B cell (primary cell): ENCODE results near the gene ZSCAN2. TPM values are rescaled to one million over a fixed set of nuclear protein-coding genes. Genes with fewer than 3 reads are reported as not detected.

ENCODE experiments used
- ATAC-seq: fragments of 200-7000 bp; cut with Tn5 transposase; one replicate; pipeline ENCODE4 v1.10.0; 2021; ENCODE audit warnings: low read depth, mild to moderate bottlenecking, moderate number of reproducible peaks, moderate library complexity
- CTCF ChIA-PET: fragments of 350-600 bp; sonication (Branson Sonifier 250); formaldehyde crosslinking; loops from one replicate; lab custom pipeline; 2021; ENCODE audit warnings: antibody characterized with exemption, inconsistent platforms; lab: Charles Lee
- POLR2A ChIA-PET: fragments of 350-600 bp; sonication (Branson Sonifier 250); formaldehyde crosslinking; loops from one replicate; lab custom pipeline; 2021; ENCODE audit warnings: antibody characterized with exemption; lab: Charles Lee
- DNase-seq: peaks from one replicate; pipeline ENCODE4 v3.0.0; 2013
- H2AFZ ChIP-seq: 2 replicates; pipeline ENCODE4 v1.6.1; 2012; ENCODE audit warnings: mild to moderate bottlenecking, low read depth, low read length; ENCODE audit not compliant: insufficient read depth, poor library complexity, severe bottlenecking
- H3K27ac ChIP-seq, 2 donors: 1 replicate in 1 of 2; 2 replicates in 1 of 2; pipeline ENCODE4 v1.5.1; 2012 to 2013; ENCODE audit warnings: low read length in 2 of 2, mild to moderate bottlenecking in 2 of 2, moderate library complexity in 1 of 2
- H3K27me3 ChIP-seq, 4 experiments: fragments of 200-600 bp in 1 of 4; sonication (generic) in 1 of 4; replicated peaks in 1 of 4; 1 replicate in 2 of 4; 2 replicates in 2 of 4; pipeline versions ENCODE4 v1.6.1 to v1.7.0; 2013 to 2016; ENCODE audit warnings: low read length in 3 of 4, mild to moderate bottlenecking in 2 of 4, mixed read lengths in 1 of 4, moderate library complexity in 1 of 4; ENCODE audit not compliant: insufficient read depth in 4 of 4, control insufficient read depth in 3 of 4; ENCODE audit errors: control extremely low read depth in 1 of 4
- H3K36me3 ChIP-seq, 2 experiments: replicated peaks in 1 of 2; 1 replicate in 1 of 2; 2 replicates in 1 of 2; pipeline versions ENCODE4 v1.6.1 to v1.7.1; 2013; ENCODE audit warnings: low read length in 1 of 2; ENCODE audit not compliant: insufficient read depth in 2 of 2, control insufficient read depth in 1 of 2; ENCODE audit errors: control extremely low read depth in 1 of 2, extremely low read depth in 1 of 2
- H3K4me1 ChIP-seq, 2 donors: fragments of 200-600 bp in 1 of 2; sonication (generic) in 1 of 2; 1 replicate in 1 of 2; 2 replicates in 1 of 2; pipeline versions ENCODE4 v1.5.1 to v1.6.1; 2013 to 2017; ENCODE audit warnings: low read length in 2 of 2; ENCODE audit not compliant: control insufficient read depth in 2 of 2, insufficient read depth in 2 of 2
- H3K4me2 ChIP-seq: replicated peaks from 2 replicates; pipeline ENCODE3; 2012; ENCODE audit warnings: mild to moderate bottlenecking, low read depth, low read length; ENCODE audit not compliant: poor library complexity, severe bottlenecking
- H3K4me3 ChIP-seq, 5 experiments: fragments of 200-600 bp in 1 of 5; sonication (generic) in 1 of 5; 1 replicate in 3 of 5; 2 replicates in 2 of 5; pipeline versions ENCODE4 v1.5.1 to v1.7.0; 2011 to 2016; ENCODE audit warnings: low read length in 4 of 5, mild to moderate bottlenecking in 4 of 5, low read depth in 2 of 5, control low read depth in 1 of 5, moderate library complexity in 1 of 5; ENCODE audit not compliant: insufficient read depth in 1 of 5; ENCODE audit errors: control extremely low read depth in 1 of 5, extremely low read depth in 1 of 5
- H3K79me2 ChIP-seq: fragments of 200-600 bp; sonication (generic); one replicate; pipeline ENCODE4 v1.6.0; 2016; ENCODE audit warnings: low read length; ENCODE audit not compliant: control insufficient read depth, insufficient read depth
- H3K9ac ChIP-seq: fragments of 200-600 bp; sonication (generic); 2 replicates; pipeline ENCODE4 v1.6.1; 2017; ENCODE audit warnings: mild to moderate bottlenecking, low read length, moderate library complexity
- H3K9me3 ChIP-seq, 3 donors: one replicate each; pipeline versions ENCODE4 v1.6.1 to v1.7.1; 2013; ENCODE audit warnings: low read length in 2 of 3; ENCODE audit not compliant: control insufficient read depth in 2 of 3, insufficient read depth in 1 of 3; ENCODE audit errors: control extremely low read depth in 1 of 3
- H4K20me1 ChIP-seq: 2 replicates; pipeline ENCODE4 v1.6.0; 2012; ENCODE audit warnings: mild to moderate bottlenecking, low read length; ENCODE audit not compliant: insufficient read depth, control insufficient read depth, poor library complexity, severe bottlenecking
- H3K27ac Mint-ChIP-seq: one replicate; pipeline ENCODE4 v1.8.0; 2021; ENCODE audit warnings: mixed read lengths
- H3K27me3 Mint-ChIP-seq: one replicate; pipeline ENCODE4 v1.8.0; 2021; ENCODE audit warnings: mixed read lengths
- H3K4me1 Mint-ChIP-seq: one replicate; pipeline ENCODE4 v1.8.0; 2021; ENCODE audit warnings: mixed read lengths
- H3K4me3 Mint-ChIP-seq: one replicate; pipeline ENCODE4 v1.8.0; 2021; ENCODE audit warnings: mixed read lengths
- H3K9me3 Mint-ChIP-seq: one replicate; pipeline ENCODE4 v1.8.0; 2022; ENCODE audit warnings: mixed read lengths; ENCODE audit not compliant: insufficient read depth
- CTCF ChIP-seq: fragments of 200-600 bp; IDR thresholded peaks from one replicate; pipeline ENCODE4 v1.8.0; 2022; ENCODE audit warnings: antibody characterized with exemption, mild to moderate bottlenecking
- EZH2 ChIP-seq: IDR thresholded peaks from 2 replicates; pipeline ENCODE4 v1.6.1; 2012; ENCODE audit warnings: borderline replicate concordance, low read depth, mild to moderate bottlenecking, moderate library complexity, low read length; ENCODE audit not compliant: insufficient read depth, poor library complexity, severe bottlenecking
- WGBS: methylation state at CpG from one replicate; pipeline ENCODE4 v1.1.5; 2013; ENCODE audit warnings: missing lambda C conversion rate; ENCODE audit not compliant: insufficient coverage; 5-methylcytosine and 5-hydroxymethylcytosine counted together
- intact Hi-C: fragments of 100-400 bp; cut with micrococcal nuclease; formaldehyde crosslinking; loops from one replicate; pipeline ENCODE4 v1.10.0; 2022
- polyA plus RNA-seq: library from polyadenylated mRNA; depleted of rRNA; stranded (reverse); fragments of >200 nt; gene quantifications from 2 replicates; pipeline ENCODE4 v1.2.3, GENCODE V29; 2012
- total RNA-seq, 2 donors: library from RNA; stranded (reverse); fragments of 120-200 nt in 1 of 2; gene quantifications; 1 replicate in 1 of 2; 2 replicates in 1 of 2; pipeline versions ENCODE4 v1.2.3 to v1.2.4, GENCODE V29; 2013 to 2022

Gene ZSCAN2
- total and polyA plus RNA-seq, 2 donors (not counting 1 experiment from before 2014, with no cell fraction given) = 9.9 to 18.6 TPM

DNA sequence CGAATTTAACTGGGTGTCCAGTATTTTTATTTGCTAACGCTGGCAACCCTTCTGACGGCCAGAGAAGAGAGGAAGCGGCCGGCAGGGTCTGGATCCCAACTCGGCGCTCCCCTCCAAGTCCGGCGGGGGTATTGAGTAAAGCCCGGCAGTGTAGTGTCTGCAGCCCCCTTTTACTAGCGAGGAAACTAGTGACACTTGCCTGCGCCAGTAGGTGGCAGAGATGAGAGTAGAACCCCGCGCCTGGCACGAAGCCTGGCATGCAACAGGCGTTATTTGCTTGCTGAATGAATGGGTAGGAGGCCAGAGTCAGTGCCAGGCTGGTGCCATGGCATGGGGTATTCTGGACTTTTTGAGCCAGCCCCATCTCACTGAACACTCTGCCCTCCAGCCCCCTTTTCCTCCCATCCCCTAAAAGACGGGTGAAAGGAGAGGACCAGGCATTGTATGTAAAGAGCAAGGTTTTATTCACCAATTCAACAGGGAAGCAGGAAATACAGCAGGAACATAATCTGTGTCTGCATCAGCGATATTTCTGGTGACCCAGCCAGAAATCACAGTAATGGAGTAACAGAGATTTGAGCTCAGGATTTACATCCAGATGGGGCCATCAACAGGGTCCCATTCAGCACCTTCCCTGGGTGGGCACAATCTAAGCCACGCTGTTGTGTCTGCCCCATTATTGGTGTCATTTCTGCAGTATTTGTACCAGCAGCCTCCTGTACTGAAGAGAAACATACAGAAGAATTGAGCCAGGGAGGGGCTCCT is 54.1 kb downstream of the ZSCAN2 start:
- no peaks in the 10 kb centered on the region for H3K27me3 Mint-ChIP-seq
- H3K27ac Mint-ChIP-seq = peak overlapping the region; percentile 90
- peaks cover 20% of the 10 kb centered on the region for H3K79me2 ChIP-seq
- intact Hi-C loops = loop anchor here (1.0 kb wide), 7 partner anchors 24 to 325 kb away; partner anchors contain the start of genes SEC11A and ZNF592
- CTCF ChIA-PET = interaction anchor here (0.9 to 4.1 kb wide), 16 partner anchors 11 to 389 kb away, joined by 3 to 21 read pairs (median 4); partner anchors contain the start of genes SEC11A and ZSCAN2
- H3K27ac ChIP-seq = peak overlapping the region; percentile 61 to 88
- peaks cover 0 to 19% of the 10 kb centered on the region in 2 experiments for H3K36me3 ChIP-seq
- peak overlapping the region; percentile 94 for H2AFZ ChIP-seq
- H4K20me1 ChIP-seq = no peaks in the 10 kb centered on the region
- peaks cover 37% of the 10 kb centered on the region for H3K4me1 Mint-ChIP-seq
- peak overlapping the region; percentile 91 for H3K9ac ChIP-seq
- no peaks in the 10 kb centered on the region for H3K9me3 ChIP-seq
- peak overlapping the region; percentile 75 to 93 (median 85) for H3K4me3 ChIP-seq
- POLR2A ChIA-PET = interaction anchor here (0.5 to 2.9 kb wide), 9 partner anchors 11 to 326 kb away, joined by 3 to 23 read pairs (median 4); partner anchors contain the start of gene SEC11A
- ATAC-seq = peak; percentile 50
- peak; percentile 82 for DNase-seq
- peak overlapping the region; percentile 97 for H3K4me3 Mint-ChIP-seq
- H3K9me3 Mint-ChIP-seq = no peaks in the 10 kb centered on the region
- no peaks in the 10 kb centered on the region for H3K27me3 ChIP-seq
- WGBS = 8% methylated on average over 18 of the region's 19 CpGs
- TF ChIP-seq CTCF (peak; percentile 80), EZH2 (no peak)
- peaks cover 24 to 36% of the 10 kb centered on the region in 2 donors for H3K4me1 ChIP-seq
- H3K4me2 ChIP-seq = peak overlapping the region; percentile 84

GRCh38 chr15:84656972-84657371 is 56.2 kb downstream of the ZSCAN2 start:
- H3K4me2 ChIP-seq = no peak overlapping the region
- peaks cover 24 to 36% of the 10 kb centered on the region in 2 donors for H3K4me1 ChIP-seq

More at GRCh38 chr15:84656972-84657371, 56.2 kb downstream of the ZSCAN2 start:
- Histone ChIP-seq H4K20me1 (no peaks in the 10 kb centered on the region), H3K79me2 (peaks cover 16% of the 10 kb centered on the region), H3K4me3 (no peak overlapping the region), H3K36me3 (peaks cover 0 to 4% of the 10 kb centered on the region in 2 experiments), H3K27ac (no peak overlapping the region), H2AFZ (no peak overlapping the region), H3K9ac (no peak overlapping the region), H3K27me3 (no peaks in the 10 kb centered on the region), H3K9me3 (no peaks in the 10 kb centered on the region)
- POLR2A ChIA-PET = no interaction called here
- Mint-ChIP-seq H3K27me3 (no peaks in the 10 kb centered on the region), H3K4me1 (peaks cover 36% of the 10 kb centered on the region), H3K4me3 (peak overlapping the region; percentile 83), H3K9me3 (no peaks in the 10 kb centered on the region), H3K27ac (no peak overlapping the region)
- CTCF ChIA-PET = interaction anchor here (0.6 to 4.1 kb wide), 5 partner anchors 58 to 274 kb away, joined by 3 to 20 read pairs (median 9); partner anchors contain the start of gene SEC11A
- DNase-seq (no peak), ATAC-seq (no peak)
- TF ChIP-seq EZH2 (no peak), CTCF (no peak)
- intact Hi-C loops = no loop called here
- WGBS = 91% methylated on average over 7 of the region's 7 CpGs
